IMR-90 (cell line): ENCODE measurements around the gene PALM2AKAP2. TPM values are rescaled to one million over a fixed set of nuclear protein-coding genes. Genes with fewer than 3 reads are reported as not detected.

Experiments used
- ATAC-seq: fragments of 200-7000 bp; cut with Tn5 transposase; 2 replicates; pipeline ENCODE4 v1.9.1; 2020; ENCODE audit warnings: low read depth, mild to moderate bottlenecking, moderate library complexity
- BruUV-seq: library from RNA; stranded (reverse); fragments of 400-500 nt; replicated peaks from 2 replicates; lab custom pipeline; 2021; lab: Mats Ljungman, UMichigan
- CTCF ChIA-PET: fragments of 300-600 bp; formaldehyde crosslinking; extraction: SDS; loops from one replicate; lab custom pipeline; 2021; ENCODE audit warnings: antibody characterized with exemption; lab: Yijun Ruan, JAX
- POLR2A ChIA-PET: fragments of 300-600 bp; sonication (Branson Sonifier 250); formaldehyde crosslinking; loops from one replicate; lab custom pipeline; 2022; ENCODE audit warnings: antibody characterized with exemption; ENCODE audit not compliant: unreplicated experiment; lab: Charles Lee
- DNase-seq: peaks from one replicate; pipeline ENCODE4 v3.0.0; 2013
- H2AFZ ChIP-seq: replicated peaks from 2 replicates; pipeline ENCODE3; 2013; ENCODE audit warnings: low read length, mild to moderate bottlenecking; ENCODE audit not compliant: poor library complexity
- H2AK5ac ChIP-seq: 2 replicates; pipeline ENCODE4 v1.6.1; 2013; ENCODE audit warnings: low read depth, low read length, inconsistent platforms
- H2AK9ac ChIP-seq: replicated peaks from 2 replicates; pipeline ENCODE3; 2013; ENCODE audit warnings: mild to moderate bottlenecking, low read depth, low read length, moderate library complexity; ENCODE audit not compliant: poor library complexity
- H2BK120ac ChIP-seq: 2 replicates; pipeline ENCODE4 v1.6.1; 2013; ENCODE audit warnings: low read depth, low read length, inconsistent platforms
- H2BK15ac ChIP-seq: 3 replicates; pipeline ENCODE4 v1.6.1; 2013; ENCODE audit warnings: low read depth, low read length, inconsistent platforms
- H2BK20ac ChIP-seq: 2 replicates; pipeline ENCODE4 v1.6.1; 2013; ENCODE audit warnings: low read depth, mild to moderate bottlenecking, inconsistent platforms, low read length, moderate library complexity
- H2BK5ac ChIP-seq: 2 replicates; pipeline ENCODE4 v1.6.1; 2013; ENCODE audit warnings: mild to moderate bottlenecking, low read depth, low read length, inconsistent platforms; ENCODE audit not compliant: poor library complexity, severe bottlenecking
- H3K14ac ChIP-seq: replicated peaks from 2 replicates; pipeline ENCODE4 v1.6.1; 2013; ENCODE audit warnings: low read depth, low read length, inconsistent platforms
- H3K18ac ChIP-seq: 2 replicates; pipeline ENCODE4 v1.6.1; 2013; ENCODE audit warnings: low read depth, low read length, control low read depth
- H3K23ac ChIP-seq: 2 replicates; pipeline ENCODE4 v1.6.1; 2013; ENCODE audit warnings: low read depth, low read length, inconsistent platforms
- H3K27ac ChIP-seq: 2 replicates; pipeline ENCODE4 v1.5.1; 2013; ENCODE audit warnings: mild to moderate bottlenecking, control low read depth, low read length; ENCODE audit not compliant: insufficient read depth
- H3K27me3 ChIP-seq: 2 replicates; pipeline ENCODE4 v1.6.1; 2013; ENCODE audit warnings: low read length; ENCODE audit not compliant: control insufficient read depth, insufficient read depth
- H3K36me3 ChIP-seq: 2 replicates; pipeline ENCODE4 v1.6.1; 2013; ENCODE audit warnings: low read length, mixed read lengths; ENCODE audit not compliant: control insufficient read depth, insufficient read depth
- H3K4ac ChIP-seq: 2 replicates; pipeline ENCODE4 v1.6.1; 2013; ENCODE audit warnings: low read depth, low read length, inconsistent platforms
- H3K4me1 ChIP-seq: 2 replicates; pipeline ENCODE4 v1.6.1; 2013; ENCODE audit warnings: low read length, mixed read lengths; ENCODE audit not compliant: control insufficient read depth, insufficient read depth
- H3K4me2 ChIP-seq: 2 replicates; pipeline ENCODE4 v1.6.1; 2013; ENCODE audit warnings: low read depth, mild to moderate bottlenecking, control low read depth, low read length, moderate library complexity
- H3K4me3 ChIP-seq: 2 replicates; pipeline ENCODE4 v1.5.1; 2013; ENCODE audit warnings: low read depth, mild to moderate bottlenecking, control low read depth, low read length, moderate library complexity; ENCODE audit not compliant: insufficient read depth
- H3K56ac ChIP-seq: 2 replicates; pipeline ENCODE4 v1.6.1; 2013; ENCODE audit warnings: low read length, inconsistent platforms; ENCODE audit not compliant: insufficient read depth; ENCODE audit errors: extremely low read depth
- H3K79me1 ChIP-seq, 2 experiments: 2 replicates each; pipeline ENCODE4 v1.6.1; 2013; ENCODE audit warnings: low read length in 2 of 2, inconsistent platforms in 1 of 2, low read depth in 1 of 2
- H3K9ac ChIP-seq: 2 replicates; pipeline ENCODE4 v1.6.1; 2013; ENCODE audit warnings: low read depth, low read length, control low read depth
- H3K9me1 ChIP-seq: 2 replicates; pipeline ENCODE4 v1.6.1; 2013; ENCODE audit warnings: low read length, inconsistent platforms; ENCODE audit not compliant: insufficient read depth
- H3K9me3 ChIP-seq: 2 replicates; pipeline ENCODE4 v1.6.1; 2013; ENCODE audit warnings: low read length; ENCODE audit not compliant: control insufficient read depth, insufficient read depth
- H4K20me1 ChIP-seq: 2 replicates; pipeline ENCODE4 v1.6.1; 2013; ENCODE audit warnings: low read length, inconsistent platforms; ENCODE audit not compliant: insufficient read depth
- H4K5ac ChIP-seq: 2 replicates; pipeline ENCODE4 v1.6.1; 2013; ENCODE audit warnings: mild to moderate bottlenecking, low read depth, low read length, control low read depth
- H4K8ac ChIP-seq, 2 experiments: 2 replicates each; pipeline ENCODE4 v1.6.1; 2013; ENCODE audit warnings: low read depth in 2 of 2, low read length in 2 of 2, control low read depth in 1 of 2, inconsistent platforms in 1 of 2
- H4K91ac ChIP-seq: 2 replicates; pipeline ENCODE4 v1.6.1; 2013; ENCODE audit warnings: low read depth, low read length, inconsistent platforms; ENCODE audit not compliant: insufficient read depth
- BHLHE40 ChIP-seq: fragments of 150-350 bp; IDR thresholded peaks from 2 replicates; pipeline ENCODE4 v1.6.1; 2016; ENCODE audit warnings: mild to moderate bottlenecking, low read depth, low read length
- CEBPB ChIP-seq: IDR thresholded peaks from 2 replicates; pipeline ENCODE4 v1.6.1; 2012; ENCODE audit warnings: low read depth, low read length, improper control_type of control experiment
- CHD1 ChIP-seq: IDR thresholded peaks from 2 replicates; pipeline ENCODE4 v1.6.1; 2012; ENCODE audit warnings: low read depth, low read length, improper control_type of control experiment
- FOS ChIP-seq: fragments of 150-350 bp; IDR thresholded peaks from 2 replicates; pipeline ENCODE4 v1.6.1; 2016; ENCODE audit warnings: low read depth, low read length
- MAFK ChIP-seq: IDR thresholded peaks from 2 replicates; pipeline ENCODE4 v1.6.1; 2012; ENCODE audit warnings: low read depth, low read length, improper control_type of control experiment
- MAZ ChIP-seq: IDR thresholded peaks from 2 replicates; pipeline ENCODE4 v1.6.1; 2012; ENCODE audit warnings: low read depth, mild to moderate bottlenecking, low read length, improper control_type of control experiment, moderate library complexity, borderline replicate concordance
- MXI1 ChIP-seq: IDR thresholded peaks from 2 replicates; pipeline ENCODE4 v1.6.1; 2012; ENCODE audit warnings: low read depth, mild to moderate bottlenecking, low read length, moderate library complexity, borderline replicate concordance
- NFE2L2 ChIP-seq: fragments of 150-350 bp; IDR thresholded peaks from 2 replicates; pipeline ENCODE4 v1.6.1; 2016; ENCODE audit warnings: low read depth, mild to moderate bottlenecking, low read length
- POLR2A ChIP-seq: IDR thresholded peaks from 2 replicates; pipeline ENCODE4 v1.6.1; 2012; ENCODE audit warnings: mild to moderate bottlenecking, low read depth, low read length
- RAD21 ChIP-seq: IDR thresholded peaks from 2 replicates; pipeline ENCODE4 v1.6.1; 2012; ENCODE audit warnings: low read length, improper control_type of control experiment
- RCOR1 ChIP-seq: IDR thresholded peaks from 2 replicates; pipeline ENCODE4 v1.6.1; 2012; ENCODE audit warnings: mild to moderate bottlenecking, low read length, improper control_type of control experiment; ENCODE audit not compliant: insufficient replicate concordance
- RFX5 ChIP-seq: IDR thresholded peaks from 2 replicates; pipeline ENCODE4 v1.8.0; 2012; ENCODE audit warnings: low read depth, mild to moderate bottlenecking, low read length, moderate library complexity
- SMC3 ChIP-seq: fragments of 150-350 bp; IDR thresholded peaks from 2 replicates; pipeline ENCODE4 v1.6.1; 2016; ENCODE audit warnings: low read depth, mild to moderate bottlenecking, antibody characterized with exemption, low read length, moderate library complexity
- USF2 ChIP-seq: fragments of 150-350 bp; IDR thresholded peaks from 2 replicates; pipeline ENCODE4 v1.6.1; 2017; ENCODE audit warnings: mild to moderate bottlenecking, antibody characterized with exemption, low read length, low read depth
- WGBS, 2 experiments: methylation state at CpG; one replicate each; pipeline versions ENCODE4 v1.1.5 to v1.1.7; 2013; ENCODE audit warnings: missing lambda C conversion rate in 2 of 2; ENCODE audit not compliant: insufficient read length in 1 of 2; ENCODE audit errors: extremely low coverage in 2 of 2; 5-methylcytosine and 5-hydroxymethylcytosine counted together
- dilution Hi-C: fragments of 300-500 bp; cut with HindIII; formaldehyde crosslinking; loops from one replicate; pipeline ENCODE4 v1.14.3; 2018; ENCODE audit warnings: low sequenced_read_pairs; ENCODE audit not compliant: unreplicated experiment
- in situ Hi-C: fragments of 300-500 bp; cut with MboI; formaldehyde crosslinking; loops from 3 replicates; pipeline ENCODE4 v1.14.3; 2019; ENCODE audit warnings: low sequenced_read_pairs, inconsistent platforms, mixed read lengths
- intact Hi-C: fragments of 100-400 bp; cut with micrococcal nuclease; formaldehyde crosslinking; loops from 2 replicates; pipeline ENCODE4 v1.10.0; 2022
- polyA plus RNA-seq, 3 experiments: library from polyadenylated mRNA; depleted of rRNA; stranded (reverse); fragments of >200 nt; gene quantifications; 2 replicates each; pipeline ENCODE4 v1.2.3, GENCODE V29; 2012; ENCODE audit warnings: low replicate concordance in 1 of 3
- total RNA-seq: library from RNA; depleted of rRNA; stranded (reverse); fragments of >200 nt; gene quantifications from 2 replicates; pipeline ENCODE4 v1.2.3, GENCODE V29; 2012
- TF ChIP-seq, protein P1 (sequence below): conservative IDR thresholded peaks from 2 replicates; pipeline ENCODE4 v1.5.1; 2012; ENCODE audit warnings: mild to moderate bottlenecking, low read depth, low read length, improper control_type of control experiment
- TF ChIP-seq, protein P2 (sequence below): fragments of 150-350 bp; IDR thresholded peaks from 2 replicates; pipeline ENCODE4 v1.6.1; 2016; ENCODE audit warnings: low read depth, mild to moderate bottlenecking, low read length, moderate library complexity, borderline replicate concordance

PALM2AKAP2 gene
- total and polyA plus RNA-seq, 2 of the 4 experiments (the other 2 are of a cell fraction), result 3.2 to 14.2 TPM

DNA sequence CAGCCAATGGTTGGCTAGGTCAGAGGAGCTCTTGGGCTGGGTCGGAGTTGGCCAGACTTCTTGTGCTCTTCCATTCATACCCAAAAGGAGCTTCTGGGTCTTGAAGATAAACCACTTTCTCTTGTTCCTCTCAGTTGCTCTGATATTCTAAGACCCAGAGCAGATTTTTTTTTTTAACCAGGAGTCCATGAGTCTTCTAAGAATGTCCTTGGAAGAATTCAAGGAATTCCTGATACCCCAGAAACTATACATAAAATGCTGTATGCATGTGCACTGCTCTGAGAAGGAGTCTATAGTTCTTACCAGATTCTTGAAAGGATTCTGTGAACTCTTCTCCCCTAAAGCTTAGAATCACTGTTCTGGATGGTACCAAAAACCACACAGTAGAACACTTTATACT lies 9.9 kb upstream of the PALM2AKAP2 start:
- Histone ChIP-seq H4K20me1 (no peaks in the 10 kb centered on the region), H2AFZ (no peak overlapping the region), H3K18ac (peak overlapping the region; percentile 90), H3K36me3 (no peaks in the 10 kb centered on the region), H4K8ac (peak overlapping the region; percentile 45 to 46; a peak in 2 of 4 replicates), H3K9me3 (no peaks in the 10 kb centered on the region), H2BK120ac (peak overlapping the region; percentile 99), H2BK15ac (peak overlapping the region; percentile 87; the same call in 2 of the 3 replicates), H3K4me3 (no peak overlapping the region), H4K91ac (peak overlapping the region; percentile 98), H2BK5ac (peak overlapping the region; percentile 75), H3K14ac (peak overlapping the region; percentile 98), H3K27ac (no peak overlapping the region), H3K9ac (no peak overlapping the region), H3K56ac (no peak overlapping the region), H2AK9ac (no peak overlapping the region), H2AK5ac (peak overlapping the region; percentile 69), H3K27me3 (no peaks in the 10 kb centered on the region), H3K9me1 (peaks cover 46% of the 10 kb centered on the region), H3K79me1 (peaks cover 0 to 12% of the 10 kb centered on the region in 2 experiments; a peak in 2 of 4 replicates), H3K4me2 (no peak overlapping the region), H4K5ac (peak overlapping the region; percentile 16; the same call in 1 of the 2 replicates), H3K23ac (peak overlapping the region; percentile 95; the same call in 1 of the 2 replicates), H2BK20ac (peak overlapping the region; percentile 93), H3K4ac (peak overlapping the region; percentile 92), H3K4me1 (peaks cover 37% of the 10 kb centered on the region)
- TF ChIP-seq, protein P1, sequence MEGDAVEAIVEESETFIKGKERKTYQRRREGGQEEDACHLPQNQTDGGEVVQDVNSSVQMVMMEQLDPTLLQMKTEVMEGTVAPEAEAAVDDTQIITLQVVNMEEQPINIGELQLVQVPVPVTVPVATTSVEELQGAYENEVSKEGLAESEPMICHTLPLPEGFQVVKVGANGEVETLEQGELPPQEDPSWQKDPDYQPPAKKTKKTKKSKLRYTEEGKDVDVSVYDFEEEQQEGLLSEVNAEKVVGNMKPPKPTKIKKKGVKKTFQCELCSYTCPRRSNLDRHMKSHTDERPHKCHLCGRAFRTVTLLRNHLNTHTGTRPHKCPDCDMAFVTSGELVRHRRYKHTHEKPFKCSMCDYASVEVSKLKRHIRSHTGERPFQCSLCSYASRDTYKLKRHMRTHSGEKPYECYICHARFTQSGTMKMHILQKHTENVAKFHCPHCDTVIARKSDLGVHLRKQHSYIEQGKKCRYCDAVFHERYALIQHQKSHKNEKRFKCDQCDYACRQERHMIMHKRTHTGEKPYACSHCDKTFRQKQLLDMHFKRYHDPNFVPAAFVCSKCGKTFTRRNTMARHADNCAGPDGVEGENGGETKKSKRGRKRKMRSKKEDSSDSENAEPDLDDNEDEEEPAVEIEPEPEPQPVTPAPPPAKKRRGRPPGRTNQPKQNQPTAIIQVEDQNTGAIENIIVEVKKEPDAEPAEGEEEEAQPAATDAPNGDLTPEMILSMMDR, result no peak
- TF ChIP-seq MAFK (no peak), BHLHE40 (no peak), MXI1 (no peak), CHD1 (no peak), POLR2A (no peak), RFX5 (no peak), NFE2L2 (no peak), RAD21 (no peak), CEBPB (no peak), RCOR1 (no peak), SMC3 (no peak), FOS (no peak), USF2 (no peak), MAZ (no peak)
- TF ChIP-seq, protein P2, sequence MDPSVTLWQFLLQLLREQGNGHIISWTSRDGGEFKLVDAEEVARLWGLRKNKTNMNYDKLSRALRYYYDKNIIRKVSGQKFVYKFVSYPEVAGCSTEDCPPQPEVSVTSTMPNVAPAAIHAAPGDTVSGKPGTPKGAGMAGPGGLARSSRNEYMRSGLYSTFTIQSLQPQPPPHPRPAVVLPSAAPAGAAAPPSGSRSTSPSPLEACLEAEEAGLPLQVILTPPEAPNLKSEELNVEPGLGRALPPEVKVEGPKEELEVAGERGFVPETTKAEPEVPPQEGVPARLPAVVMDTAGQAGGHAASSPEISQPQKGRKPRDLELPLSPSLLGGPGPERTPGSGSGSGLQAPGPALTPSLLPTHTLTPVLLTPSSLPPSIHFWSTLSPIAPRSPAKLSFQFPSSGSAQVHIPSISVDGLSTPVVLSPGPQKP, result no peak
- WGBS, 2 experiments, result no CpG with 5 or more reads among the region's 1 CpG
- intact Hi-C loops (no loop called here), in situ Hi-C loops (no loop called here), dilution Hi-C loops (no loop called here)
- BruUV-seq, result no TSS peak
- ATAC-seq, result no peak
- CTCF ChIA-PET, result interaction anchor here (0.7 kb wide), 1 partner anchor 12 kb away, joined by 3 read pairs; no protein-coding TSS in a partner anchor
- POLR2A ChIA-PET, result no interaction called here
- no peak for DNase-seq
